Measurements from ENCODE around the gene PPP3CA. TPM values are rescaled to one million over a fixed set of nuclear protein-coding genes. Genes with fewer than 3 reads are reported as not detected.

The PPP3CA gene
- total and polyA plus RNA-seq, 2 experiments from 2014 or later = 27.0 to 45.2 TPM

DNA sequence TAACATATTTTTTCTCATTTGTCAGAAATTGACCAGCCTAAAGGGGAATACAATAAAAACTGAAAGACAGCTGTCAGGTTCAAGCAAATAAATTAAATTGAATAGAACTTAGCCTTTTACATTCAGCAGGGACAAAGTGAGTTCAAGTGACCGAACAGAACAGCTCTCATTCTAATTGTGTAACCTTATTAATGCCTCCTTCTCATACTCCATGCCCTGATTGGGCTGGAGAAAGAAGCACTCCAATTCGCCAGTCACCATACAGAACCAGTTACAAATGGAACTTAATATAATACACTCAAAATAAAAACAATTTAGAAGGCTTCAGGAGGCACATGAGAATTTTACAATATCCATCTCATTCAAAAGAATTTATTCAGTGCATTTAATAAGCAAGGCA, 8.0 kb downstream of the PPP3CA start (continued):
- TF ChIP-seq, protein P1, sequence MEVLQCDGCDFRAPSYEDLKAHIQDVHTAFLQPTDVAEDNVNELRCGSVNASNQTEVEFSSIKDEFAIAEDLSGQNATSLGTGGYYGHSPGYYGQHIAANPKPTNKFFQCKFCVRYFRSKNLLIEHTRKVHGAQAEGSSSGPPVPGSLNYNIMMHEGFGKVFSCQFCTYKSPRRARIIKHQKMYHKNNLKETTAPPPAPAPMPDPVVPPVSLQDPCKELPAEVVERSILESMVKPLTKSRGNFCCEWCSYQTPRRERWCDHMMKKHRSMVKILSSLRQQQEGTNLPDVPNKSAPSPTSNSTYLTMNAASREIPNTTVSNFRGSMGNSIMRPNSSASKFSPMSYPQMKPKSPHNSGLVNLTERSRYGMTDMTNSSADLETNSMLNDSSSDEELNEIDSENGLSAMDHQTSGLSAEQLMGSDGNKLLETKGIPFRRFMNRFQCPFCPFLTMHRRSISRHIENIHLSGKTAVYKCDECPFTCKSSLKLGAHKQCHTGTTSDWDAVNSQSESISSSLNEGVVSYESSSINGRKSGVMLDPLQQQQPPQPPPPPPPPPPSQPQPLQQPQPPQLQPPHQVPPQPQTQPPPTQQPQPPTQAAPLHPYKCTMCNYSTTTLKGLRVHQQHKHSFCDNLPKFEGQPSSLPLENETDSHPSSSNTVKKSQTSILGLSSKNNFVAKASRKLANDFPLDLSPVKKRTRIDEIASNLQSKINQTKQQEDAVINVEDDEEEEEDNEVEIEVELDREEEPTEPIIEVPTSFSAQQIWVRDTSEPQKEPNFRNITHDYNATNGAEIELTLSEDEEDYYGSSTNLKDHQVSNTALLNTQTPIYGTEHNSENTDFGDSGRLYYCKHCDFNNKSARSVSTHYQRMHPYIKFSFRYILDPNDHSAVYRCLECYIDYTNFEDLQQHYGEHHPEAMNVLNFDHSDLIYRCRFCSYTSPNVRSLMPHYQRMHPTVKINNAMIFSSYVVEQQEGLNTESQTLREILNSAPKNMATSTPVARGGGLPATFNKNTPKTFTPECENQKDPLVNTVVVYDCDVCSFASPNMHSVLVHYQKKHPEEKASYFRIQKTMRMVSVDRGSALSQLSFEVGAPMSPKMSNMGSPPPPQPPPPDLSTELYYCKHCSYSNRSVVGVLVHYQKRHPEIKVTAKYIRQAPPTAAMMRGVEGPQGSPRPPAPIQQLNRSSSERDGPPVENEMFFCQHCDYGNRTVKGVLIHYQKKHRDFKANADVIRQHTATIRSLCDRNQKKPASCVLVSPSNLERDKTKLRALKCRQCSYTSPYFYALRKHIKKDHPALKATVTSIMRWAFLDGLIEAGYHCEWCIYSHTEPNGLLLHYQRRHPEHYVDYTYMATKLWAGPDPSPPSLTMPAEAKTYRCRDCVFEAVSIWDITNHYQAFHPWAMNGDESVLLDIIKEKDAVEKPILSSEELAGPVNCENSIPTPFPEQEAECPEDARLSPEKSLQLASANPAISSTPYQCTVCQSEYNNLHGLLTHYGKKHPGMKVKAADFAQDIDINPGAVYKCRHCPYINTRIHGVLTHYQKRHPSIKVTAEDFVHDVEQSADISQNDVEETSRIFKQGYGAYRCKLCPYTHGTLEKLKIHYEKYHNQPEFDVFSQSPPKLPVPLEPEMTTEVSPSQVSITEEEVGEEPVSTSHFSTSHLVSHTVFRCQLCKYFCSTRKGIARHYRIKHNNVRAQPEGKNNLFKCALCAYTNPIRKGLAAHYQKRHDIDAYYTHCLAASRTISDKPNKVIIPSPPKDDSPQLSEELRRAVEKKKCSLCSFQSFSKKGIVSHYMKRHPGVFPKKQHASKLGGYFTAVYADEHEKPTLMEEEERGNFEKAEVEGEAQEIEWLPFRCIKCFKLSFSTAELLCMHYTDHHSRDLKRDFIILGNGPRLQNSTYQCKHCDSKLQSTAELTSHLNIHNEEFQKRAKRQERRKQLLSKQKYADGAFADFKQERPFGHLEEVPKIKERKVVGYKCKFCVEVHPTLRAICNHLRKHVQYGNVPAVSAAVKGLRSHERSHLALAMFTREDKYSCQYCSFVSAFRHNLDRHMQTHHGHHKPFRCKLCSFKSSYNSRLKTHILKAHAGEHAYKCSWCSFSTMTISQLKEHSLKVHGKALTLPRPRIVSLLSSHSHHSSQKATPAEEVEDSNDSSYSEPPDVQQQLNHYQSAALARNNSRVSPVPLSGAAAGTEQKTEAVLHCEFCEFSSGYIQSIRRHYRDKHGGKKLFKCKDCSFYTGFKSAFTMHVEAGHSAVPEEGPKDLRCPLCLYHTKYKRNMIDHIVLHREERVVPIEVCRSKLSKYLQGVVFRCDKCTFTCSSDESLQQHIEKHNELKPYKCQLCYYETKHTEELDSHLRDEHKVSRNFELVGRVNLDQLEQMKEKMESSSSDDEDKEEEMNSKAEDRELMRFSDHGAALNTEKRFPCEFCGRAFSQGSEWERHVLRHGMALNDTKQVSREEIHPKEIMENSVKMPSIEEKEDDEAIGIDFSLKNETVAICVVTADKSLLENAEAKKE (CRISPR knock-in tag; IDR thresholded peaks at IDR 0.05) = no peak
- TF ChIP-seq CREB1 (CRISPR knock-in tag; IDR thresholded peaks at IDR 0.05; ENCODE audit: low read depth) = no peak

DNA sequence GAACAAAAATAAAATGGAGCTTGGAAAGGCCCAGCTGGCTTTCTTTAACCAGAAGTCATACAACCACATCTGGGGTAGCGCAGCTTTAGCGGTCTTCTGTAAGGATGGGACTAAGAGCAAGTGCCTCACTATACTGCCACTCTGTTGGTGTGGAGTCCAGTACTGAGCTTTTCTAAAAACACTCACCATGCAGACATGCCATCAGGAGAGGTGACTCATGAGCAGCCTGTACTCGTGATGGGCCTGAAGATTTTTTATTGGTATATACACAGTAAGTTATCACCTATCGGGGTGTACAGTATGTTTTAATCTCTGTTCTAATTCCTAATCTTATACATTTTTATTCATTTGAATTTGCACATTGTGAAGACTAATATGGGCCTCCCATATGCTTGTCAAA, 9.6 kb downstream of the PPP3CA start:
- no peaks in the 10 kb centered on the region for H3K9me3 Mint-ChIP-seq
- Histone ChIP-seq H3K4me2 (no peak overlapping the region), H3K27me3 (ENCODE audit: insufficient read depth) (no peaks in the 10 kb centered on the region), H3K4me1 (ENCODE audit: insufficient read depth) (peaks cover 9% of the 10 kb centered on the region; the same call in 1 of the 2 replicates), H3F3A (replicated peaks; ENCODE audit: low read depth) (no peaks in the 10 kb centered on the region), H4K20me1 (replicated peaks; ENCODE audit: insufficient read depth) (0 out of 2 replicates have a peak, but pooled peaks cover 4% of the 10 kb centered on the region), H2AFZ (no peak overlapping the region), H3K79me2 (replicated peaks; ENCODE audit: insufficient read depth) (peaks cover 85% of the 10 kb centered on the region), H3K4me3 (no peak overlapping the region), H3K27ac (ENCODE audit: low read depth) (no peak overlapping the region), H3K36me3 (ENCODE audit: insufficient read depth) (no peaks in the 10 kb centered on the region), H3K9me2 (ENCODE audit: insufficient read depth) (no peaks in the 10 kb centered on the region; the same call in 1 of the 2 replicates)
- DNase-seq (ENCODE audit: low spot score) = no peak
- H3K27ac Mint-ChIP-seq = no peak overlapping the region; the same call in 1 of the 2 replicates
- peaks cover 2% of the 10 kb centered on the region; the same call in 1 of the 3 replicates for H3K36me3 Mint-ChIP-seq (ENCODE audit: low read depth)
- no peak for ATAC-seq
- H3K4me1 Mint-ChIP-seq = peaks cover 40% of the 10 kb centered on the region
- peaks cover 3% of the 10 kb centered on the region for H3K27me3 Mint-ChIP-seq (ENCODE audit: insufficient read depth, low read depth, poor library complexity)
- no peak for TF ChIP-seq JUNB (IDR thresholded peaks at IDR 0.05; ENCODE audit: unreplicated experiment)
- TF ChIP-seq REST (IDR thresholded peaks at IDR 0.05; ENCODE audit: unreplicated experiment) = no peak
- no peak for TF ChIP-seq ZNF114 (CRISPR knock-in tag; IDR thresholded peaks at IDR 0.05)
- H3K4me3 Mint-ChIP-seq = no peak overlapping the region
